AG04449 (cell line): Measurements from ENCODE around the gene FBXL20.

Experiments used
- CTCF ChIA-PET: fragments of 350-600 bp; formaldehyde crosslinking; extraction: SDS; loops from one replicate; lab custom pipeline; 2021; ENCODE audit warnings: antibody characterized with exemption; lab: Yijun Ruan, JAX
- POLR2A ChIA-PET: fragments of 400-600, 350-600 bp; formaldehyde crosslinking; extraction: SDS; loops from one replicate; lab custom pipeline; 2020; ENCODE audit warnings: antibody characterized with exemption, inconsistent platforms; lab: Yijun Ruan, JAX
- DNase-seq: peaks from one replicate; pipeline ENCODE4 v3.0.0-alpha.2; 2010; ENCODE audit warnings: low read depth, low spot score
- H3K4me3 ChIP-seq: 2 replicates; pipeline ENCODE4 v1.5.1; 2011; ENCODE audit warnings: low read depth, mild to moderate bottlenecking, control low read depth, low read length
- CTCF ChIP-seq: IDR thresholded peaks from one replicate; pipeline ENCODE4 v1.5.1; 2011; ENCODE audit warnings: mild to moderate bottlenecking, moderate library complexity, low read length, control low read depth, inconsistent platforms; ENCODE audit not compliant: insufficient read depth; ENCODE audit errors: missing control alignments

Gene FBXL20

GRCh38 chr17:39327109-39327508, 74.3 kb downstream of the FBXL20 start:
- POLR2A ChIA-PET, result interaction anchor here (0.5 kb wide), 1 partner anchor 159 kb away, joined by 3 read pairs; no protein-coding TSS in a partner anchor
- no peak overlapping the region for H3K4me3 ChIP-seq
- no peak for TF ChIP-seq CTCF
- CTCF ChIA-PET, result no interaction called here
- DNase-seq, result no peak

GRCh38 chr17:39325528-39326240, 75.7 kb downstream of the FBXL20 start:
- H3K4me3 ChIP-seq, result no peak overlapping the region
- TF ChIP-seq CTCF, result no peak
- ChIA-PET POLR2A (no interaction called here), CTCF (no interaction called here)
- no peak for DNase-seq

GRCh38 chr17:39318636-39319035, 82.8 kb downstream of the FBXL20 start:
- ChIA-PET CTCF (interaction anchor here (1.1 to 1.3 kb wide), 2 partner anchors 11 to 26 kb away, joined by 4 to 5 read pairs; no protein-coding TSS in a partner anchor), POLR2A (no interaction called here)

GRCh38 chr17:39306509-39307212, 94.8 kb downstream of the FBXL20 start:
- POLR2A ChIA-PET, result no interaction called here
- H3K4me3 ChIP-seq, result no peak overlapping the region
- peak; percentile 17 for DNase-seq
- TF ChIP-seq CTCF, result no peak
- CTCF ChIA-PET, result interaction anchor here (0.6 to 2.6 kb wide), 3 partner anchors 12 to 54 kb away, joined by 4 to 5 read pairs (median 4); no protein-coding TSS in a partner anchor

More at GRCh38 chr17:39318636-39319035, 82.8 kb downstream of the FBXL20 start:
- no peak for TF ChIP-seq CTCF
- DNase-seq, result no peak
- H3K4me3 ChIP-seq, result no peak overlapping the region

- no peak for TF ChIP-seq CTCF
Measured at GRCh38 chr17:39305978-39306377, 95.4 kb downstream of the FBXL20 start.

GRCh38 chr17:39304188-39304587, 97.2 kb downstream of the FBXL20 start:
- H3K4me3 ChIP-seq, result no peak overlapping the region
- POLR2A ChIA-PET, result no interaction called here
- no peak for TF ChIP-seq CTCF
- CTCF ChIA-PET, result interaction anchor here (0.6 to 0.9 kb wide), 2 partner anchors 10 to 37 kb away, joined by 3 read pairs; no protein-coding TSS in a partner anchor
- DNase-seq, result no peak

More at GRCh38 chr17:39305978-39306377, 95.4 kb downstream of the FBXL20 start:
- ChIA-PET CTCF (interaction anchor here (1.5 to 2.6 kb wide), 2 partner anchors 13 to 18 kb away, joined by 4 to 5 read pairs; no protein-coding TSS in a partner anchor), POLR2A (no interaction called here)
- no peak overlapping the region for H3K4me3 ChIP-seq
- DNase-seq, result no peak
